Measurements from ENCODE around the gene HSPD1. TPM values are rescaled to one million over a fixed set of nuclear protein-coding genes. Genes with fewer than 3 reads are reported as not detected.

Gene HSPD1
- total and polyA plus RNA-seq, 7 donors: 167 to 468 (median 205) TPM

DNA sequence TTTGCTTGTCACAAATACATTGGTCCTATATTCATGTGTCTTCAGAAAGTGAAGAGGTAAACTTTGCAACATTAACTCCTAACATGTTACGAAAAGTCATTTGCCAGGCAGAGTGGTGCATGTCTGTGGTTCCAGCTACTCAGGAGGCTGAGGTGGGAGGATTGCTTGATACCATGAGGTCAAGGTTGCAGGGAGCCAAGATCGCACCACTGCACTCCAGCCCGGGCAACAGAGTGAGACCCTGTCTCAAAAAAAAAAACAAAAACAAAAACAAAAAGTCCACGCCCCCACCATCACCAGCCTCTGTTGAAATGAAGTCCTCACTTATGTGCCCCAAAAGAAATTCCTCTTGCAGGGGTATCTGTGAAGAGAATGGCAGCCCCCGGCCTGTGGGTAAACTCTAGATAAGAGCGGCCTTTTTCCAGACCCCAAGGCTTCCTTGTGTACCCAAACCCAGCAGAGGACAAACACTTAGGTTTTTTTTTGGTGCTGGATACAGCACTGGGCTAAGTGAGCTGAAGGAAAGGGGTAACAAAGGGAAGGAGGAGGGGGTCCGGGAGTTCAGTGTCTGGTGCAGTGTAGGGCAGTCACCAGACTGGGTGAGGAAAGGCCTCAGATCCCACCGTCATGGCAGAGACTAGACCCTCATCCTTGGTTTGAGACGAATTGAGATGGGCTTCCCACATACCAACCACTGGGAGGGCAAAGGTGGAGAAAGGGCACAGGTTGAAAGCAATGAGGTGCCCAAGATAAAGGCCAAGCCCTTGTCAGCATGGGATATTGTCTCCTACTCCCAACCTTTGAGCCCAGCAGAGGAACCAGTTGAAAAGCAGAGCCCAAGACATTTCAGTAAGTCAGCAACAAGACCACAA is 19.2 kb downstream of the HSPD1 start:
- DNase-seq (no peak), ATAC-seq (peak in 2 of 4 donors; percentile 14 to 17)
- intact Hi-C loops (cut with DNase I): no loop called here
- H3K9me3 ChIP-seq: peaks cover 10% of the 10 kb centered on the region
- TF ChIP-seq, protein P1, sequence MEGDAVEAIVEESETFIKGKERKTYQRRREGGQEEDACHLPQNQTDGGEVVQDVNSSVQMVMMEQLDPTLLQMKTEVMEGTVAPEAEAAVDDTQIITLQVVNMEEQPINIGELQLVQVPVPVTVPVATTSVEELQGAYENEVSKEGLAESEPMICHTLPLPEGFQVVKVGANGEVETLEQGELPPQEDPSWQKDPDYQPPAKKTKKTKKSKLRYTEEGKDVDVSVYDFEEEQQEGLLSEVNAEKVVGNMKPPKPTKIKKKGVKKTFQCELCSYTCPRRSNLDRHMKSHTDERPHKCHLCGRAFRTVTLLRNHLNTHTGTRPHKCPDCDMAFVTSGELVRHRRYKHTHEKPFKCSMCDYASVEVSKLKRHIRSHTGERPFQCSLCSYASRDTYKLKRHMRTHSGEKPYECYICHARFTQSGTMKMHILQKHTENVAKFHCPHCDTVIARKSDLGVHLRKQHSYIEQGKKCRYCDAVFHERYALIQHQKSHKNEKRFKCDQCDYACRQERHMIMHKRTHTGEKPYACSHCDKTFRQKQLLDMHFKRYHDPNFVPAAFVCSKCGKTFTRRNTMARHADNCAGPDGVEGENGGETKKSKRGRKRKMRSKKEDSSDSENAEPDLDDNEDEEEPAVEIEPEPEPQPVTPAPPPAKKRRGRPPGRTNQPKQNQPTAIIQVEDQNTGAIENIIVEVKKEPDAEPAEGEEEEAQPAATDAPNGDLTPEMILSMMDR (IDR thresholded peaks at IDR 0.05): no peak
- no peak overlapping the region for H3K4me3 ChIP-seq
- H3K4me1 ChIP-seq: no peaks in the 10 kb centered on the region
- no peak overlapping the region for H3K27ac ChIP-seq
- WGBS, 3 donors: 91 to 95% (median 91%) methylated on average over 9 of the region's 9 CpGs
- peaks cover 7 to 51% of the 10 kb centered on the region in 2 donors for H3K36me3 ChIP-seq (ENCODE audit: insufficient read depth in 1 of 2, low read depth in 1 of 2)
- no peaks in the 10 kb centered on the region for H3K27me3 ChIP-seq (ENCODE audit: insufficient read depth in 3 of 3, low read length in 2 of 3)

DNA sequence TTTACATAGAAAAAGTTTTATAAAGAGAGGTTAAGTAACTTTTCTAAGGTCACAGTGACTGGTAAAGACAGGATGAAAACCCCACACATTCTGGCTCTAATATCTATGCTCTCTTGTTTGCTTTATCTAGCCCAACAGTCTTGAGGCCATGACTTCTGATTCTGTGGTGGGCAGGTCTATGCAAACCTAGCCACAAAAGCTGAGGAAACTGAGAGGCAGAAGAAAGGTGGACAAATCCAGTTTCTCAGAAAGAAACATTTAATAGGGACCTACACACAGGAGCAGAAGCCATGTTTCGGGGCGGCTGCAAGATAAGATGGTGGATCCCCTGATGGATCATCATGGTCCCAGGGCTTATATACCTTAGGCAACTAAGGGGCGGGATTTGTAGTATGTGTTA is 21.8 kb downstream of the HSPD1 start:
- no peaks in the 10 kb centered on the region for H3K27me3 ChIP-seq (ENCODE audit: insufficient read depth in 3 of 3, low read length in 2 of 3)
- TF ChIP-seq, protein P1 (IDR thresholded peaks at IDR 0.05): no peak
- WGBS, 3 donors: 98 to 99% (median 98%) methylated on average over 3 of the region's 3 CpGs
- DNase-seq (no peak), ATAC-seq (no peak)
- H3K27ac ChIP-seq: no peak overlapping the region
- no peak overlapping the region for H3K4me3 ChIP-seq
- intact Hi-C loops (cut with DNase I): loop anchor here in 1 of 2 donors (5.0 kb wide), 1 partner anchor 70 kb away; no protein-coding TSS in a partner anchor
- peaks cover 7 to 71% of the 10 kb centered on the region in 2 donors for H3K36me3 ChIP-seq (ENCODE audit: insufficient read depth in 1 of 2, low read depth in 1 of 2)
- H3K9me3 ChIP-seq: no peaks in the 10 kb centered on the region
- H3K4me1 ChIP-seq: no peaks in the 10 kb centered on the region

DNA sequence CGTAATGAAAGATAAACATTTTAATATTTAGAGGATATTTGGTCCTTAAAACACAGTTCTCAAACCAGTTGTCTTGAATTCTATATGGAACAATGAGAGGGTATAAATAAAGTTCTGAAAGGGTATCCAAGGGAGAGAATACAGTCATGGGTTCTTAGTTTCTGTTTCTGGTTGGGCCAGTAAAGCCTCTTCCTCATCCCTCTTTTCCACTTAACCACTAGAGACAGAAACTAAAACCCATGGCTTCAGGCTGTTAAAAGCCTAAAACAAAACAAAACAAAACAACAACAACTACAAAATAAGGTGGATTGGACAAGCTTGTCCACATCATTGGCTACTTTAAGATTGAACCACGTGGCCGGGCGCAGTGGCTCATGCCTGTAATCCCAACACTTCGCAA is 27.5 kb downstream of the HSPD1 start:
- TF ChIP-seq, protein P1 (IDR thresholded peaks at IDR 0.05): no peak
- intact Hi-C loops (cut with DNase I): loop anchor here in 1 of 2 donors (5.0 kb wide), 1 partner anchor 45 kb away; no protein-coding TSS in a partner anchor
- H3K4me3 ChIP-seq: no peak overlapping the region
- 92 to 97% (median 96%) methylated on average over 5 of the region's 5 CpGs for whole genome bisulfite sequencing, 3 donors
- H3K36me3 ChIP-seq (ENCODE audit: insufficient read depth in 1 of 2, low read depth in 1 of 2): peaks cover 0 to 97% of the 10 kb centered on the region in 2 donors
- ATAC-seq (no peak), DNase-seq (no peak)
- no peaks in the 10 kb centered on the region for H3K27me3 ChIP-seq (ENCODE audit: insufficient read depth in 3 of 3, low read length in 2 of 3)
- no peaks in the 10 kb centered on the region for H3K4me1 ChIP-seq
- no peak overlapping the region for H3K27ac ChIP-seq
- no peaks in the 10 kb centered on the region for H3K9me3 ChIP-seq

DNA sequence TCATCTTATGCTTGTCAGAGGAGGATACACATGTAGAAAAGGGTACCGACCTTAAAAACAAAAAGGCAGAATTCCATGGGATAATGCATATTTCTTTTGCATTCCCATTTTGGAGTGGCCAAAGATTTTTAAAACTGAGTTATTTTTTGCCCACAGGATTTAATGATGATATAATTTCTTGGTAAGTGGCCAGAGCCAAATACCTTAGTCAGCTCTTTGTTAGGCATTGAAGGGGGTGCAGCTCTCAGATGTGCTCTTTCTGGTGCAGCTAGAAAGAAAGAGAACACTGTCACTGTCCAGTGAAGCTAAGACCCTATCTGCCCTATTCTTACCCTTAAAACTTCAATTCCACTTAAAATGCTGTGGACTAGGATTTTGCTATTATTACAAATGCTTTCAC is 35.5 kb downstream of the HSPD1 start:
- no peak for ATAC-seq
- Histone ChIP-seq H3K9me3 (no peaks in the 10 kb centered on the region), H3K4me3 (no peak overlapping the region), H3K36me3 (ENCODE audit: insufficient read depth in 1 of 2, low read depth in 1 of 2) (peaks cover 3 to 83% of the 10 kb centered on the region in 2 donors), H3K27ac (no peak overlapping the region), H3K4me1 (peaks cover 5% of the 10 kb centered on the region), H3K27me3 (ENCODE audit: insufficient read depth in 3 of 3, low read length in 2 of 3) (no peaks in the 10 kb centered on the region)
- TF ChIP-seq, protein P1 (IDR thresholded peaks at IDR 0.05): no peak
- no peak for DNase-seq
- intact Hi-C loops (cut with DNase I): no loop called here
- 70 to 76% (median 71%) methylated on average over 1 of the region's 1 CpG for WGBS, 3 donors
